Measurements from ENCODE around the gene CDH4.

- TF ChIP-seq CTCF (IDR thresholded peaks at IDR 0.05; ENCODE audit: borderline replicate concordance, extremely low read depth, low read length, poor library complexity, severe bottlenecking) (no peak), EZH2 (IDR thresholded peaks at IDR 0.05; ENCODE audit: borderline replicate concordance, low read depth, low read length, severe bottlenecking) (no peak)
Observed at GRCh38 chr20:61857884-61858283, 605.8 kb downstream of the CDH4 start.
